ENCODE measurements around the gene ALOX5. TPM values are rescaled to one million over a fixed set of nuclear protein-coding genes. Genes with fewer than 3 reads are reported as not detected.

The ALOX5 gene
- total RNA-seq, 1 experiment from 2014 or later: not detected

DNA sequence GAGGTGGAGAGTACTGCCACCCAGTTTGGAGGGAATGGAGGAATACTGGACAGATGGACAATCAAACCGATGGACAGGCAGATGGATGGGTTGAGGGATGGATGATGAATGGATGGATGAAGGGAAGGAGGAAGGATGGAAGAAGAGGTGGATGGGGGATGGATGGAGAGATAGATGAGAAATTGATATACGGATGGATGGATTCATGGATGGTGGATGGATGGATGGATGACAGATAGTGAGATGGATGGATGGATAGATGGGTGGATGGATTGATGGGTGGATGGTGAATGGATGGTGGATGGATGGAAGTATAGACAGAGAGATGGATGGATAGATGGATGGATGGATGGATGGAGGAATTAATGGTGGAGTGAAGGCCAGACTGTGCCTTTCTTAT is 42.6 kb downstream of the ALOX5 start:
- Histone ChIP-seq H3K27me3 (replicated peaks; ENCODE audit: insufficient read depth, low read depth, low read length, poor library complexity) (no peaks in the 10 kb centered on the region), H3K4me3 (ENCODE audit: low read depth, low read length, poor library complexity, severe bottlenecking) (no peak overlapping the region), H3K27ac (ENCODE audit: low read depth, low read length, poor library complexity, severe bottlenecking) (no peak overlapping the region), H3K9me3 (ENCODE audit: low read depth, low read length, poor library complexity, severe bottlenecking) (no peaks in the 10 kb centered on the region), H3K4me1 (ENCODE audit: insufficient read depth, low read length, poor library complexity, severe bottlenecking) (peaks cover 5% of the 10 kb centered on the region), H3K36me3 (ENCODE audit: insufficient read depth, low read length, poor library complexity, severe bottlenecking) (no peaks in the 10 kb centered on the region)
- POLR2A ChIA-PET (ENCODE audit: low non-redundant PET): no interaction called here
- no peak for TF ChIP-seq EZH2 (IDR thresholded peaks at IDR 0.05; ENCODE audit: borderline replicate concordance, low read depth, low read length, poor library complexity, severe bottlenecking)
- TF ChIP-seq, protein P1, sequence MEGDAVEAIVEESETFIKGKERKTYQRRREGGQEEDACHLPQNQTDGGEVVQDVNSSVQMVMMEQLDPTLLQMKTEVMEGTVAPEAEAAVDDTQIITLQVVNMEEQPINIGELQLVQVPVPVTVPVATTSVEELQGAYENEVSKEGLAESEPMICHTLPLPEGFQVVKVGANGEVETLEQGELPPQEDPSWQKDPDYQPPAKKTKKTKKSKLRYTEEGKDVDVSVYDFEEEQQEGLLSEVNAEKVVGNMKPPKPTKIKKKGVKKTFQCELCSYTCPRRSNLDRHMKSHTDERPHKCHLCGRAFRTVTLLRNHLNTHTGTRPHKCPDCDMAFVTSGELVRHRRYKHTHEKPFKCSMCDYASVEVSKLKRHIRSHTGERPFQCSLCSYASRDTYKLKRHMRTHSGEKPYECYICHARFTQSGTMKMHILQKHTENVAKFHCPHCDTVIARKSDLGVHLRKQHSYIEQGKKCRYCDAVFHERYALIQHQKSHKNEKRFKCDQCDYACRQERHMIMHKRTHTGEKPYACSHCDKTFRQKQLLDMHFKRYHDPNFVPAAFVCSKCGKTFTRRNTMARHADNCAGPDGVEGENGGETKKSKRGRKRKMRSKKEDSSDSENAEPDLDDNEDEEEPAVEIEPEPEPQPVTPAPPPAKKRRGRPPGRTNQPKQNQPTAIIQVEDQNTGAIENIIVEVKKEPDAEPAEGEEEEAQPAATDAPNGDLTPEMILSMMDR (conservative IDR thresholded peaks at IDR 0.05; ENCODE audit: low read depth, low read length): no peak
- no TSS peak for BruUV-seq (replicated peaks)
- intact Hi-C loops (cut with micrococcal nuclease; ENCODE audit: unreplicated experiment): no loop called here
- no peak for DNase-seq (ENCODE audit: low spot score)
- CTCF ChIA-PET: no interaction called here

DNA sequence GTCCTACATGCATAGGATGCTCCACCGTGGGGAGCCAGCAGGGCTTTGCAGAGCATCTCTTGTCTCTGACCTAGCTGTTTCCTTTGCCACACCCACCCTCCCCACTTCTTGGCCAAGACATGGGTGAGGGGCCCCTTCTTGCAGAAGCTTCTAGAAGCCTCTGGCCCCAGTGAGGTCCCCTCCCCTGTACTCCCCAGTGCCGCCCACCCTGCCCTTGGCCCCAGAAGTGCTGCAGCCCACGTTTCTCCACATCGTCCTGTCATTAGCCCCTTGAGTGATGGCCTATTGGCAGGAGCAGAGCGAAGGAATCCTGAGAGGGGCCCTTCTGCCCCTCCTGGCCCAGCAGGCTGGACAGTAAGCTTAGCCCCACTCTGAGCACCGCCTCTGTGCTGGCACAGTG is 43.7 kb downstream of the ALOX5 start:
- no peaks in the 10 kb centered on the region for H3K27me3 ChIP-seq (replicated peaks; ENCODE audit: insufficient read depth, low read depth, low read length, poor library complexity)
- peaks cover 5% of the 10 kb centered on the region for H3K4me1 ChIP-seq (ENCODE audit: insufficient read depth, low read length, poor library complexity, severe bottlenecking)
- no peaks in the 10 kb centered on the region for H3K36me3 ChIP-seq (ENCODE audit: insufficient read depth, low read length, poor library complexity, severe bottlenecking)
- H3K4me3 ChIP-seq (ENCODE audit: low read depth, low read length, poor library complexity, severe bottlenecking): no peak overlapping the region
- intact Hi-C loops (cut with micrococcal nuclease; ENCODE audit: unreplicated experiment): no loop called here
- BruUV-seq (replicated peaks): no TSS peak
- POLR2A ChIA-PET (ENCODE audit: low non-redundant PET): no interaction called here
- no peak for DNase-seq (ENCODE audit: low spot score)
- no peak overlapping the region for H3K27ac ChIP-seq (ENCODE audit: low read depth, low read length, poor library complexity, severe bottlenecking)
- TF ChIP-seq EZH2 (IDR thresholded peaks at IDR 0.05; ENCODE audit: borderline replicate concordance, low read depth, low read length, poor library complexity, severe bottlenecking): no peak
- TF ChIP-seq, protein P1 (conservative IDR thresholded peaks at IDR 0.05; ENCODE audit: low read depth, low read length): no peak
- CTCF ChIA-PET: no interaction called here
- no peaks in the 10 kb centered on the region for H3K9me3 ChIP-seq (ENCODE audit: low read depth, low read length, poor library complexity, severe bottlenecking)

- Histone ChIP-seq H3K9me3 (ENCODE audit: low read depth, low read length, poor library complexity, severe bottlenecking) (no peaks in the 10 kb centered on the region), H3K27me3 (replicated peaks; ENCODE audit: insufficient read depth, low read depth, low read length, poor library complexity) (no peaks in the 10 kb centered on the region), H3K36me3 (ENCODE audit: insufficient read depth, low read length, poor library complexity, severe bottlenecking) (no peaks in the 10 kb centered on the region), H3K4me1 (ENCODE audit: insufficient read depth, low read length, poor library complexity, severe bottlenecking) (peaks cover 5% of the 10 kb centered on the region), H3K27ac (ENCODE audit: low read depth, low read length, poor library complexity, severe bottlenecking) (no peak overlapping the region), H3K4me3 (ENCODE audit: low read depth, low read length, poor library complexity, severe bottlenecking) (no peak overlapping the region)
- intact Hi-C loops (cut with micrococcal nuclease; ENCODE audit: unreplicated experiment): no loop called here
- no peak for DNase-seq (ENCODE audit: low spot score)
- TF ChIP-seq, protein P1 (conservative IDR thresholded peaks at IDR 0.05; ENCODE audit: low read depth, low read length): no peak
- no peak for TF ChIP-seq EZH2 (IDR thresholded peaks at IDR 0.05; ENCODE audit: borderline replicate concordance, low read depth, low read length, poor library complexity, severe bottlenecking)
- CTCF ChIA-PET: no interaction called here
- BruUV-seq (replicated peaks): no TSS peak
- POLR2A ChIA-PET (ENCODE audit: low non-redundant PET): no interaction called here
Observed at GRCh38 chr10:45418417-45418848, 44.4 kb downstream of the ALOX5 start.
